GM21723 (cell line): ENCODE results near the gene PFN3.

Experiments used
- ATAC-seq: cut with Tn5 transposase; IDR thresholded peaks from one replicate; pipeline ENCODE4 v1.9.1; 2021; ENCODE audit warnings: mild to moderate bottlenecking, moderate library complexity; ENCODE audit not compliant: unreplicated experiment

Gene PFN3

GRCh38 chr5:177396807-177397206, 3.7 kb downstream of the PFN3 start:
- ATAC-seq: no peak

GRCh38 chr5:177396078-177396477, 4.4 kb downstream of the PFN3 start:
- no peak for ATAC-seq

GRCh38 chr5:177393990-177394389, 6.5 kb downstream of the PFN3 start:
- no peak for ATAC-seq

GRCh38 chr5:177393206-177393765, 7.2 kb downstream of the PFN3 start:
- no peak for ATAC-seq

- no peak for ATAC-seq
Measured at GRCh38 chr5:177392765-177393164, 7.7 kb downstream of the PFN3 start.

- ATAC-seq: no peak
Measured at GRCh38 chr5:177390363-177391300, 9.8 kb downstream of the PFN3 start.

GRCh38 chr5:177389241-177390169, 11.0 kb downstream of the PFN3 start:
- no peak for ATAC-seq

- ATAC-seq: no peak
Measured at GRCh38 chr5:177388521-177389052, 11.9 kb downstream of the PFN3 start.

GRCh38 chr5:177387405-177387804, 13.1 kb downstream of the PFN3 start:
- no peak for ATAC-seq

GRCh38 chr5:177386542-177386941, 13.9 kb downstream of the PFN3 start:
- ATAC-seq: no peak

GRCh38 chr5:177385720-177386119, 14.7 kb downstream of the PFN3 start:
- ATAC-seq: no peak

- no peak for ATAC-seq
Measured at GRCh38 chr5:177384134-177384533, 16.3 kb downstream of the PFN3 start, which contains the start of gene SLC34A1. SLC34A1 (plus strand) TSS chr5:177384434; CDS start chr5:177385742, 1,308 bp downstream.

GRCh38 chr5:177383181-177383580, 17.3 kb downstream of the PFN3 start:
- no peak for ATAC-seq

GRCh38 chr5:177382423-177383029, 17.9 kb downstream of the PFN3 start:
- no peak for ATAC-seq

- no peak for ATAC-seq
Measured at GRCh38 chr5:177380805-177381126, 19.7 kb downstream of the PFN3 start.

- ATAC-seq: no peak
Measured at GRCh38 chr5:177378884-177379883, 21.3 kb downstream of the PFN3 start.

- no peak for ATAC-seq
Measured at GRCh38 chr5:177377851-177378776, 22.3 kb downstream of the PFN3 start.

- no peak for ATAC-seq
Measured at GRCh38 chr5:177376107-177376506, 24.4 kb downstream of the PFN3 start.
